GM12874 (cell line): ENCODE data around the gene GAL3ST2.

ENCODE experiments used
- CTCF ChIP-seq: IDR thresholded peaks from 2 replicates; pipeline ENCODE4 v1.5.1; 2011; ENCODE audit warnings: low read depth, mild to moderate bottlenecking, control low read depth, low read length, moderate library complexity; ENCODE audit not compliant: insufficient read depth

GAL3ST2 gene

DNA sequence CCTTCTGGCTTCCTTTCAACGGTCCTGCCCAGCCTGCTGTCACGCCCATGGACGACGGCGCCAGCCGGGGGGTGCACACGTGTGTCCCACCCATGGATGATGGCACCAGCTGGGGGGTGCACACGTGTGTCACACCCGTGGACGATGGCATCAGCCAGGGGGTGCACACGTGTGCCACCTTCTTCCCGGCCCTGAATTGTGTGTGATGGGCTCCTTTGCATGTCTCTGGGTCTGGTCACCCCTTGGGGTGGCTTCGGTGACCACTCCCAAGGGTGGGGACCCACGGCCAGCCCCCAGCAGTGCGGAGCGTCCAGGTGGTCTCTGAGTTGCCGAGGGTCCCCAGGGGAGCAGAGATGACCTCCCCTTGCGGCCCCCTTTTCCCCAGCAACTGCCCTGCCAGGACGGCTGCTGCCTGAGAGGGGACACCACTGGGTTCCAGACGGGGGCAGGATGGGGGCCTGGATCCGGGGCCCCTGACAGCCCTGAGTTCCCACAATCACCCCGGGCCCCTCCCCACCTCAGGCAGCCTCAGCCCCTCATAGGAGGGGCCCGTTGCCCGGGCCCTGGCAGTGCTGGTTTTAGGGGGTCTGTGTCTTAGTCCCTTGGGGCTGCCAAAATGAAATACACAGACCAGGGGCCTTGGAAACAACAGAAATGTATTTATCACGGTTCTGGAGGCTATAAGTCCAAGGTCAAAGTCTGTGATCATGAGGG is 41.8 kb downstream of the GAL3ST2 start:
- no peak for TF ChIP-seq CTCF

GRCh38 chr2:241818943-241819270 is 42.3 kb downstream of the GAL3ST2 start:
- no peak for TF ChIP-seq CTCF

GRCh38 chr2:241820625-241821384 is 44.2 kb downstream of the GAL3ST2 start:
- TF ChIP-seq CTCF, result no peak

DNA sequence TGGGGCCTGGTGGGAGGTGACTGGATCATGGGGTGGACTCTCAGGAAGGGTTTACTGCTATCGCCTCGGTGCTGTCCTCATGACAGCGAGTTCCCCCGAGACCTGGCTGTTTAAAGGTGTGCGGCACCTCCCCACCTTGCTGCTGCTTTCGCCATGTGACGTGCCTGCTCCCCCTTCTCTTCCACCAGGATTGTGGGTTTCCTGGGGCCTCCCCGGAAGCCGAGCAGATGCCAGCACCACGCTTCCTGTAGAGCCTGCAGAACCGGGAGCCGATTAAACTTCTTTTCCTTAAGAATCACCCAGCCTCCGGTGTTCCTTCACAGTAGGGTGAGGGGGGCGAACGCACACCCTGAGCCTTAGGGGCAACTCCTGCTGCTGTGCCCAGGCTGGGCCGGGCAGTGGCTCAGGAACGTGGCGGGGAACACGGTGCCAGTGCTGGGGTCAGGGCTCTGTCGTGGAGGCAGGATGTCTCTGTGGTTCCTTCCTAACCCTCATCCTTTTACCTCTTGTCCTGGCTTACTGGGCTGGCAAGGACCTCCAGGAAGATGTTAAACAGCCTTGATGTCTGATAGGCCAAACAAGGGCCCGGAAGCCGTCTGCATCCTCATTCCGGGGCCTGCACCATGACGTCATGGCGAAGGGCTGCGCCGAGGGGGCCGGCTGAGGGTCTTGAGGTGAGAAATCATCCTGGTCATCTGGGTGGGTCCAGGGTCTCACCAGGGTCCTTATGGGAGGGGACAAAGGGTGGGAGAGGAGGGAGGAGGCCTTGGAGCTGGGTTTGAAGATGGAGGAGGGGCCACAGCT is 45.0 kb downstream of the GAL3ST2 start:
- TF ChIP-seq CTCF, result no peak

- TF ChIP-seq CTCF, result no peak
Observed at GRCh38 chr2:241822264-241822623, 45.6 kb downstream of the GAL3ST2 start.

DNA sequence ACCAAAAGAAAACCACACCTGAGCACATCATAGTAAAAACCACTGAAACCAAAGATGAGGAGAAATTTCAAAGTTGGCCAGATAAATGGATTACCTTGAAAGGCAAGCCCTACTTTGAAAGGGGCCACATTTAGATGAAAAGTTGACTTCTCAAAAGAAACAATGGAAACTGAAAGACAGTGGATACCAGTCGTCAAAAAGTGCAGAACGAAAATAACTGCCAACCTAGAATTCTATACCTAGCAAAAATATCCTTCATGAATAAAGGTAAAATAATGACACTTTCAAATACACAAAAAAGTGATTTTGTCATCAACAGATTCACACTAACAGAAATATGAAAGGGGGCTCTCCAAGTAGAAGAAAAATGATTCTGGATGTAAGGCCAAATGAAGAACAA is 50.8 kb downstream of the GAL3ST2 start:
- no peak for TF ChIP-seq CTCF

- TF ChIP-seq CTCF, result no peak
Observed at GRCh38 chr2:241833101-241833663, 56.6 kb downstream of the GAL3ST2 start.
